HepG2 (cell line): ENCODE measurements around the gene AHRR. TPM values are rescaled to one million over a fixed set of nuclear protein-coding genes. Genes with fewer than 3 reads are reported as not detected.

Experiments
- ARNTL ChIP-seq: sonication (generic); formaldehyde crosslinking; IDR thresholded peaks from 2 replicates; pipeline ENCODE4 v1.4.0; 2020; ENCODE audit warnings: mild to moderate bottlenecking, missing genetic modification reagents
- ATAD3A ChIP-seq: sonication (generic); formaldehyde crosslinking; IDR thresholded peaks from 2 replicates; pipeline ENCODE4 v1.4.0; 2020; ENCODE audit warnings: missing genetic modification reagents
- CBX1 ChIP-seq: IDR thresholded peaks from one replicate; pipeline ENCODE4 v1.6.1; 2016; ENCODE audit warnings: antibody characterized with exemption, low read depth
- CENPT ChIP-seq: sonication (generic); formaldehyde crosslinking; IDR thresholded peaks from 2 replicates; pipeline ENCODE4 v1.8.0; 2022; ENCODE audit warnings: low read depth, mild to moderate bottlenecking, moderate library complexity, missing genetic modification reagents
- GTF3A ChIP-seq: sonication (generic); formaldehyde crosslinking; conservative IDR thresholded peaks from 2 replicates; pipeline ENCODE4 v1.4.0; 2020; ENCODE audit warnings: mild to moderate bottlenecking, missing genetic modification reagents
- HDAC1 ChIP-seq: sonication (generic); formaldehyde crosslinking; IDR thresholded peaks from 2 replicates; pipeline ENCODE4 v1.5.1; 2020; ENCODE audit warnings: mild to moderate bottlenecking, missing genetic modification reagents
- HNRNPLL ChIP-seq: fragments of 200-400 bp; formaldehyde crosslinking; IDR thresholded peaks from 2 replicates; pipeline ENCODE4 v1.6.1; 2017; ENCODE audit warnings: mild to moderate bottlenecking, low read depth, low read length; ENCODE audit not compliant: poor library complexity, severe bottlenecking
- ISL2 ChIP-seq: sonication (generic); formaldehyde crosslinking; IDR thresholded peaks from 2 replicates; pipeline ENCODE4 v1.5.0; 2020; ENCODE audit warnings: missing genetic modification reagents
- JARID2 ChIP-seq: sonication (generic); formaldehyde crosslinking; IDR thresholded peaks from 2 replicates; pipeline ENCODE4 v1.8.1; 2023; ENCODE audit warnings: missing genetic modification reagents, inconsistent platforms; ENCODE audit not compliant: insufficient replicate concordance
- NAIF1 ChIP-seq: sonication (generic); formaldehyde crosslinking; IDR thresholded peaks from 2 replicates; pipeline ENCODE4 v1.5.0; 2020; ENCODE audit warnings: mild to moderate bottlenecking, missing genetic modification reagents, borderline replicate concordance
- NR2F6 ChIP-seq, 2 experiments: IDR thresholded peaks; 2 replicates each; pipeline ENCODE4 v1.6.1; 2016; ENCODE audit warnings: antibody characterized with exemption in 1 of 2, mild to moderate bottlenecking in 1 of 2
- RFX5 ChIP-seq: IDR thresholded peaks from 2 replicates; pipeline ENCODE4 v1.6.1; 2011; ENCODE audit warnings: low read depth, low read length, improper control_type of control experiment
- SRSF1 ChIP-seq: fragments of 200-400 bp; formaldehyde crosslinking; optimal IDR thresholded peaks from 2 replicates; pipeline ENCODE3; 2017; ENCODE audit warnings: mild to moderate bottlenecking, low read depth, low read length, moderate library complexity
- TOPORS ChIP-seq: sonication (generic); formaldehyde crosslinking; IDR thresholded peaks from 2 replicates; pipeline ENCODE4 v1.8.0; 2023; ENCODE audit warnings: mild to moderate bottlenecking, missing genetic modification reagents
- ZFP82 ChIP-seq: sonication (generic); formaldehyde crosslinking; IDR thresholded peaks from 2 replicates; pipeline ENCODE4 v1.5.1; 2020; ENCODE audit warnings: mild to moderate bottlenecking, missing genetic modification reagents, borderline replicate concordance
- ZFYVE20 ChIP-seq: sonication (generic); formaldehyde crosslinking; IDR thresholded peaks from 2 replicates; pipeline ENCODE4 v1.8.0; 2023; ENCODE audit warnings: low read depth, mild to moderate bottlenecking, moderate library complexity, missing genetic modification reagents, borderline replicate concordance
- ZNF563 ChIP-seq: sonication (generic); formaldehyde crosslinking; IDR thresholded peaks from 2 replicates; pipeline ENCODE4 v1.8.0; 2022; ENCODE audit warnings: mild to moderate bottlenecking, moderate library complexity, missing genetic modification reagents
- ZNF572 ChIP-seq: sonication (generic); formaldehyde crosslinking; IDR thresholded peaks from 2 replicates; pipeline ENCODE4 v1.5.1; 2020; ENCODE audit warnings: mild to moderate bottlenecking, missing genetic modification reagents
- ZNF598 ChIP-seq: sonication (generic); formaldehyde crosslinking; IDR thresholded peaks from 2 replicates; pipeline ENCODE4 v1.5.1; 2020; ENCODE audit warnings: mild to moderate bottlenecking, missing genetic modification reagents, borderline replicate concordance
- ZNF749 ChIP-seq: sonication (generic); formaldehyde crosslinking; IDR thresholded peaks from 2 replicates; pipeline ENCODE4 v1.8.0; 2022; ENCODE audit warnings: mild to moderate bottlenecking, missing genetic modification reagents, moderate library complexity, borderline replicate concordance
- ZSCAN21 ChIP-seq: sonication (generic); formaldehyde crosslinking; IDR thresholded peaks from 2 replicates; pipeline ENCODE4 v1.8.0; 2022; ENCODE audit warnings: mild to moderate bottlenecking, missing genetic modification reagents, moderate library complexity, borderline replicate concordance
- ZSCAN25 ChIP-seq: sonication (generic); formaldehyde crosslinking; IDR thresholded peaks from 2 replicates; pipeline ENCODE4 v1.8.0; 2022; ENCODE audit warnings: mild to moderate bottlenecking, missing genetic modification reagents
- polyA plus RNA-seq, 8 experiments: library from polyadenylated mRNA; depleted of rRNA in 3 of 8; stranded (reverse) in 7 of 8; unstranded in 1 of 8; fragments of >200 nt; fragmentation: Illumina TruSeq in 4 of 8; extraction: Trizol in 4 of 8; gene quantifications; 2 replicates each; pipeline versions ENCODE4 v1.2.1 to v1.2.3, GENCODE V29; 2011 to 2016; ENCODE audit warnings: low read depth in 4 of 8, missing spikeins in 1 of 8, mixed read lengths in 1 of 8; ENCODE audit not compliant: insufficient read depth in 1 of 8
- total RNA-seq, 5 experiments: library from RNA; depleted of rRNA; stranded (reverse); fragments of >200 nt; fragmentation: Illumina TruSeq; extraction: Trizol; gene quantifications; 2 replicates each; pipeline ENCODE4 v1.2.3, GENCODE V29; 2016; ENCODE audit warnings: low read depth in 1 of 5
- TF ChIP-seq, protein P1 (sequence below): sonication (generic); formaldehyde crosslinking; IDR thresholded peaks from 2 replicates; pipeline ENCODE4 v1.8.1; 2023; ENCODE audit warnings: mild to moderate bottlenecking, missing genetic modification reagents
- TF ChIP-seq, protein P2 (sequence below): IDR thresholded peaks from 2 replicates; pipeline ENCODE4 v1.6.1; 2012; ENCODE audit warnings: inconsistent platforms
- TF ChIP-seq, protein P3 (sequence below): sonication (generic); formaldehyde crosslinking; IDR thresholded peaks from 2 replicates; pipeline ENCODE4 v1.5.0; 2020; ENCODE audit warnings: missing genetic modification reagents
- TF ChIP-seq, protein P4 (sequence below): sonication (generic); formaldehyde crosslinking; IDR thresholded peaks from 2 replicates; pipeline ENCODE4 v1.5.1; 2020; ENCODE audit warnings: missing genetic modification reagents, mild to moderate bottlenecking, borderline replicate concordance

Gene AHRR
- total and polyA plus RNA-seq, 2 of the 13 experiments (the other 11 are each of a cell fraction or from before 2014, with no cell fraction given) = 0.28 to 0.35 TPM

DNA sequence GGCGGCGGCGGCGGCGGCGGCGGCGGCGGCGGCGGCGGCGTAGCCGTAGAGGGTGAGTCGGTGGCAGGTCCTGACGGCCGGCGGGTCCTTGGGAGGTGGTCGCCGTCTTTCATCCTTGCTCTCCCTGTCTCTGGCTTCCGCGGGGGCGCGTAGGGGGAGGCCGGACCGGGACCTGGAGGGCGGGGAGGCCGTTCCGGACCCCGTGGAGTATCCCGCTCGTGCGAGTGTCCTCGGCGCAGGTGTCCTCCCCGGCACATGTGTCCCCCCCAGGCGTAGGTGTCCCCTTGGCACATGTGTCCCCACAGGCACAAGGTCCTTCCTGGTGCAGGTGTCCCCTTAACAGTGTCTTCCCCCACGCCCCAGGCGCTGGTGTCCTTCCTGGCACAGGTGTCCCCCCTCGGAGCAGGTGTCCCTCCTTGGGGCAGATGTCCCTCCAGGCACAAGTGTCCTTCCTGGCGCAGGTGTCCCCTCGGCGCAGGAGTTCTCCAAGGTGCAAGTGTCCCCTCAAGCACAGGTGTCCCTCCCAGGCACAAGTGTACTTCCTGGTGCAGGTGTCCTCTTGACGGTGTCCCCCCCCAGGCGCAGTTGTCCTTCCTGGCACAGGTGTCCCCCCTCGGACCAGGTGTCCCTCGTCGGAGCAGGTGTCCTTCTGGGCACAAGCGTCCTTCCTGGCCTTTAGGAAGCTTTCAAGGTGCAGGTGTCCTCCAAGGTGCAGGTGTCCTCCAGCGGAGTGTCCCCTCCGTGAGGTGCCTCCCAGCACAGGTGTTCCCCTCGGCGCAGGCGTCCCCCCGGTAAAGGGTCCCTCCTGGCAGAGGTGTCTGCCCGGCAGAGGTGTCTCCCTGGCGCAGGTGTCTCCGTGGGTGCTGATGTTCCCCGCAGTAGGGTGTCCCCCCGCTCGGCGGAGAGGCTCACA, 122.0 kb downstream of the AHRR start (continued):
- TF ChIP-seq HNRNPLL (no peak), ZNF749 (no peak), ZNF572 (CRISPR knock-in tag) (0 out of 2 replicates have a peak, but pooled peaks have one; percentile 28), CENPT (CRISPR knock-in tag) (no peak), ZSCAN21 (CRISPR knock-in tag) (peak; percentile 45; the same call in 1 of the 2 replicates), NAIF1 (CRISPR knock-in tag) (no peak), ZNF598 (CRISPR knock-in tag) (no peak), NR2F6 (IDR thresholded peaks at IDR 0.05) (no peak), NR2F6 (CRISPR knock-in tag; IDR thresholded peaks at IDR 0.05) (no peak), HDAC1 (CRISPR knock-in tag) (peak; percentile 56; the same call in 1 of the 2 replicates), ZNF563 (CRISPR knock-in tag) (0 out of 2 replicates have a peak, but pooled peaks have one; percentile 34), ZFP82 (no peak), GTF3A (CRISPR knock-in tag) (no peak), JARID2 (CRISPR knock-in tag) (no peak), CBX1 (no peak), ISL2 (CRISPR knock-in tag) (0 out of 2 replicates have a peak, but pooled peaks have one; percentile 8), SRSF1 (no peak), ARNTL (CRISPR knock-in tag) (no peak), ATAD3A (CRISPR knock-in tag) (no peak), ZSCAN25 (CRISPR knock-in tag) (no peak), ZFYVE20 (CRISPR knock-in tag) (no peak), RFX5 (no peak), TOPORS (CRISPR knock-in tag) (no peak)
- TF ChIP-seq, protein P1, sequence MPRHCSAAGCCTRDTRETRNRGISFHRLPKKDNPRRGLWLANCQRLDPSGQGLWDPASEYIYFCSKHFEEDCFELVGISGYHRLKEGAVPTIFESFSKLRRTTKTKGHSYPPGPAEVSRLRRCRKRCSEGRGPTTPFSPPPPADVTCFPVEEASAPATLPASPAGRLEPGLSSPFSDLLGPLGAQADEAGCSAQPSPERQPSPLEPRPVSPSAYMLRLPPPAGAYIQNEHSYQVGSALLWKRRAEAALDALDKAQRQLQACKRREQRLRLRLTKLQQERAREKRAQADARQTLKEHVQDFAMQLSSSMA (CRISPR knock-in tag) = peak; percentile 66; the same call in 1 of the 2 replicates
- TF ChIP-seq, protein P2, sequence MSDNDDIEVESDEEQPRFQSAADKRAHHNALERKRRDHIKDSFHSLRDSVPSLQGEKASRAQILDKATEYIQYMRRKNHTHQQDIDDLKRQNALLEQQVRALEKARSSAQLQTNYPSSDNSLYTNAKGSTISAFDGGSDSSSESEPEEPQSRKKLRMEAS = peak; percentile 14; the same call in 1 of the 2 replicates
- TF ChIP-seq, protein P3, sequence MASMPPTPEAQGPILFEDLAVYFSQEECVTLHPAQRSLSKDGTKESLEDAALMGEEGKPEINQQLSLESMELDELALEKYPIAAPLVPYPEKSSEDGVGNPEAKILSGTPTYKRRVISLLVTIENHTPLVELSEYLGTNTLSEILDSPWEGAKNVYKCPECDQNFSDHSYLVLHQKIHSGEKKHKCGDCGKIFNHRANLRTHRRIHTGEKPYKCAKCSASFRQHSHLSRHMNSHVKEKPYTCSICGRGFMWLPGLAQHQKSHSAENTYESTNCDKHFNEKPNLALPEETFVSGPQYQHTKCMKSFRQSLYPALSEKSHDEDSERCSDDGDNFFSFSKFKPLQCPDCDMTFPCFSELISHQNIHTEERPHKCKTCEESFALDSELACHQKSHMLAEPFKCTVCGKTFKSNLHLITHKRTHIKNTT (CRISPR knock-in tag) = no peak
- TF ChIP-seq, protein P4, sequence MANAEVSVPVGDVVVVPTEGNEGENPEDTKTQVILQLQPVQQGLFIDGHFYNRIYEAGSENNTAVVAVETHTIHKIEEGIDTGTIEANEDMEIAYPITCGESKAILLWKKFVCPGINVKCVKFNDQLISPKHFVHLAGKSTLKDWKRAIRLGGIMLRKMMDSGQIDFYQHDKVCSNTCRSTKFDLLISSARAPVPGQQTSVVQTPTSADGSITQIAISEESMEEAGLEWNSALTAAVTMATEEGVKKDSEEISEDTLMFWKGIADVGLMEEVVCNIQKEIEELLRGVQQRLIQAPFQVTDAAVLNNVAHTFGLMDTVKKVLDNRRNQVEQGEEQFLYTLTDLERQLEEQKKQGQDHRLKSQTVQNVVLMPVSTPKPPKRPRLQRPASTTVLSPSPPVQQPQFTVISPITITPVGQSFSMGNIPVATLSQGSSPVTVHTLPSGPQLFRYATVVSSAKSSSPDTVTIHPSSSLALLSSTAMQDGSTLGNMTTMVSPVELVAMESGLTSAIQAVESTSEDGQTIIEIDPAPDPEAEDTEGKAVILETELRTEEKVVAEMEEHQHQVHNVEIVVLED (CRISPR knock-in tag) = no peak
